Mucosa of descending colon (tissue), 3 donors: ENCODE measurements around the gene DYNLRB1. TPM values are rescaled to one million over a fixed set of nuclear protein-coding genes. Genes with fewer than 3 reads are reported as not detected.

ENCODE experiments used
- ATAC-seq: fragments of 200-7000 bp; cut with Tn5 transposase; one replicate; pipeline ENCODE4 v1.9.1; 2020; ENCODE audit warnings: mild to moderate bottlenecking, moderate library complexity
- DNase-seq, 3 donors: peaks; one replicate each; pipeline ENCODE4 v3.0.0-alpha.2; 2020
- H3K36me3 ChIP-seq: fragments of 200-600 bp; one replicate; pipeline ENCODE4 v1.8.0; 2021; ENCODE audit warnings: low read depth, mild to moderate bottlenecking
- H3K4me1 ChIP-seq: fragments of 200-600 bp; one replicate; pipeline ENCODE4 v1.8.0; 2021; ENCODE audit warnings: low read depth, mild to moderate bottlenecking
- H3K4me3 ChIP-seq: fragments of 200-600 bp; one replicate; pipeline ENCODE4 v1.8.0; 2021; ENCODE audit warnings: mild to moderate bottlenecking
- H3K9me3 ChIP-seq: fragments of 200-600 bp; one replicate; pipeline ENCODE4 v1.8.0; 2021; ENCODE audit warnings: mild to moderate bottlenecking
- CTCF ChIP-seq: fragments of 200-600 bp; IDR thresholded peaks from one replicate; pipeline ENCODE4 v1.8.0; 2022; ENCODE audit warnings: antibody characterized with exemption, mild to moderate bottlenecking
- intact Hi-C, 2 donors: fragments of 100-400 bp; cut with DNase I in 1 of 2; cut with micrococcal nuclease in 1 of 2; formaldehyde crosslinking; loops; one replicate each; pipeline versions ENCODE4 v1.11.0 to v1.11.1; 2022; cut with DNase I, micrococcal nuclease
- long read RNA-seq, 2 donors: library from polyadenylated mRNA; unstranded; transcript quantifications; one replicate each; pipeline ENCODE4 v2.0.0, GENCODE V29; 2019 to 2021
- total RNA-seq, 3 donors: library from RNA; stranded (reverse); fragmentation: NEBNext Ultra II Directional in 2 of 3; extraction: Animal tissue kit (Norgen Biotek cat#: 25700) in 2 of 3; gene quantifications; one replicate each; pipeline versions ENCODE4 v1.2.1 to v1.2.4, GENCODE V29; 2021 to 2023
- donor health status: DM: no; HTN: no; CAD: no; lungs with moderate emphysema.
- donor health status: DM: no; HTN: no; CAD: no.
- donor health status: DM: no; HTN: yes; CAD: no.

DYNLRB1 gene
- 100 to 1,000 TPM; 110 to 137 (median 119) TPM for total RNA-seq
- long read RNA-seq, donor 1, transcript DYNLRB1-202 (4 exons, 675 nt): major isoform, 46 of 52 reads
- long read RNA-seq, donor 1, partial matches to known transcripts: 1 of 52 reads
- long read RNA-seq, donor 1, other reads (novel, unspliced or antisense): 3 of 52 reads
- long read RNA-seq, donor 2, transcript DYNLRB1-202 (4 exons, 675 nt): major isoform, 48 of 60 reads
- long read RNA-seq, donor 2, partial matches to known transcripts: 6 of 60 reads
- long read RNA-seq, donor 2, other reads (novel, unspliced or antisense): 6 of 60 reads

DNA sequence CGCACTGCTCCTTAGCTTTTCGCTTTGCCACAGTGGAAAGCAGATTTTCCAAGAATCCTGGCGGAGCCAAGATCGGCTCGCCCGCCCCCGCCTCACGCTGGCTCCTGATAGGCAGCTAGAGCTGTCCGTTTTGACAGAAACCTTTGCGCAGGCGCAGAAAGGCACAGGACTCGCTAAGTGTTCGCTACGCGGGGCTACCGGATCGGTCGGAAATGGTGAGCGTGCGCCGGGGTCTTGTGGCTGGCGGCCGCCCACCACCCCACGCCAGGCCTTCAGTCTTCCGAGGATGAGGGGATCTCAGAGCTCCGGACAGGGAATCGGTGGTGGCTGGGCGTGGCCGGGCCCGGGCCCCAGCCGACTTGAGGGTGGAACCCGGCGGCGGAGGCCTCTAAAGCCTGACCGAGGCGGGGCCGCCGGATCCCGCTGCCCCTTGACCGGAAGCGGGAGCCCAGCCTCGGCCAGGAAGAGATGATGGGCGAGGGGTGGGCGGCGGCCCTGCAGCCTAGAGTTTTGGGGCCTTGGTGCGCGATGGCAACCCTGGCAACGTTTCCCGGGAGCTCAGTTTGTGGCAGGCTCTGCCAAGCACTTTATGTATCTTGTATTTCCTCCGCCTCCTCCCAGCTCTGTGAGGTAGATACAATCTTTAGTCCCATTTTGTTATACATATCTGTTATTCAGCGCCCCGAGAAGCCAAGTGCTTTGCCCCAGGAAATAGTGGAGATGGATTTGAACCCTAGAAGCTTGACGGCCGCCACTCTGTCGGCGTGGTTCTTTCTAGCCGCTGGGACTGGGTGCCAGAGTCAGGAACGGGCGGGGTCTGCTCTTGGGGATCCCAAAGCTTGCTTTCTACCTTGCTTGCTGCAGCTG is at the start of gene DYNLRB1:
TSS of gene DYNLRB1 (plus strand) at position 176 of the 867 bp plus-strand sequence. CDS start at position 213, 37 bp downstream.
- peak; percentile 96 to 98 (median 97) for DNase-seq
- TF ChIP-seq CTCF: no peak
- intact Hi-C loops: no loop called here
- Histone ChIP-seq H3K4me1 (peaks cover 19% of the 10 kb centered on the region), H3K36me3 (no peaks in the 10 kb centered on the region), H3K4me3 (peak within 1 kb of the TSS; percentile 62), H3K9me3 (no peaks in the 10 kb centered on the region)
- peak; percentile 93 for ATAC-seq

GRCh38 chr20:34468951-34469350 is 47.3 kb upstream of the DYNLRB1 start:
- H3K9me3 ChIP-seq: no peaks in the 10 kb centered on the region
- no peaks in the 10 kb centered on the region for H3K4me1 ChIP-seq
- no peak overlapping the region for H3K4me3 ChIP-seq
- no peak for DNase-seq
- ATAC-seq: no peak
- intact Hi-C loops: no loop called here
- no peak for TF ChIP-seq CTCF
- peaks cover 5% of the 10 kb centered on the region for H3K36me3 ChIP-seq

DNA sequence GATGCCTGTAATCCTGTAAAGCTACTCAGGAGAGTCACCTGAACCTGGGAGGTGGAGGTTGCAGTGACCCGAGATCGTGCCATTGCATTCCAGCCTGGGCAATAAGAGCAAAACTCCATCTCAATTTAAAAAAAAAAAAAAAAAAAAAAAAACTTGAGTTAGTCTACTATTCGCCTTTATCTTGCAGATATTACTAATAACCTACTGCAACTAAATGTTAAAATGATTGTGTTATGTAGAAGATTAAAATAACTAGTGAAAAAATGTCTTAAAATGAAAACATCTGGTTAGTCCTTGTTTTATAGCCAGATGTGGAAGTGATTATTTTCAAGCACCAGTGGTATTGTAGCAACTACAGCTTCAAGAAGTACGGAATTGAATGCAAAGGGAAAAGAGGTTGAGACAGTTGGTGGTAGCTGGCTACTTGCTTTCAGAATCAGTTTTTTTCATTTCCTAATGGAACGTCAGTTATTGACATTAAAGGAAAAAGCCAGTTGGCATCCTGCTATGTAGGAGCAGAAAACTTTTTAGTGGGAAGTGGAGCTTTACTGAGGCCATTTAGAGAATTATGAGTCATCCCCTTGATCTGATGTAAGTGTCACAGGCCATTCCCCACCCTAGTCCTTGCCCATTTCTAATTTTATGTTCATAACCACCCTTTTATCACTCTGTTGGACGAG is 43.8 kb upstream of the DYNLRB1 start:
- H3K4me1 ChIP-seq: no peaks in the 10 kb centered on the region
- intact Hi-C loops: no loop called here
- ATAC-seq (peak; percentile 78), DNase-seq (no peak)
- no peak overlapping the region for H3K4me3 ChIP-seq
- no peaks in the 10 kb centered on the region for H3K9me3 ChIP-seq
- no peak for TF ChIP-seq CTCF
- no peaks in the 10 kb centered on the region for H3K36me3 ChIP-seq

GRCh38 chr20:34473262-34473883 is 42.8 kb upstream of the DYNLRB1 start:
- H3K4me1 ChIP-seq: no peaks in the 10 kb centered on the region
- intact Hi-C loops: no loop called here
- no peaks in the 10 kb centered on the region for H3K9me3 ChIP-seq
- ATAC-seq (peak; percentile 70), DNase-seq (peak in 2 of 3 donors; percentile 60 to 67)
- TF ChIP-seq CTCF: no peak
- H3K36me3 ChIP-seq: no peaks in the 10 kb centered on the region
- no peak overlapping the region for H3K4me3 ChIP-seq
